MM.1S (cell line): ENCODE data around the gene WASF2.

Experiments used
- CTCF ChIP-seq: fragments of 300-600 bp; sonication (generic); IDR thresholded peaks from 2 replicates; pipeline ENCODE4 v1.5.1; 2016; ENCODE audit warnings: antibody characterized with exemption, low read length, mixed read lengths
- EZH2 ChIP-seq: fragments of 300-600 bp; sonication (generic); optimal IDR thresholded peaks from 2 replicates; pipeline ENCODE3; 2017; ENCODE audit warnings: low read depth, mild to moderate bottlenecking, antibody characterized with exemption, low read length, mixed read lengths

GRCh38 chr1:27448982-27449381, 41.0 kb downstream of the WASF2 start:
- TF ChIP-seq CTCF (no peak), EZH2 (no peak)
